Activated T-helper 1 cell treated with anti-CD3 and anti-CD28 coated beads, Interleukin-12 subunit alpha, Interleukin-12 subunit beta, Interleukin-2, Interleukin-4 antibody, amounts not matched to agents 30 ng/mL and 10 ng/mL and 1 ng/mL, durations not matched to agents 14 hours and 24 hours and 36 hours (primary cell): ENCODE results near the gene PROCA1. TPM values are rescaled to one million over a fixed set of nuclear protein-coding genes. Genes with fewer than 3 reads are reported as not detected.
A peak's percentile ranks its signal among the peaks of the same experiment; 100 is the strongest.
"Not testable (repeated sequence)": the region's sequence is repeated elsewhere in the genome, so short reads cannot be mapped to it uniquely, and the experiment has no call there.

Experiments used
- DNase-seq: peaks from one replicate; pipeline ENCODE4 v3.0.0; 2021; ENCODE audit warnings: low spot score
- H3K27ac Mint-ChIP-seq: one replicate; pipeline ENCODE4 v1.8.0; 2021; ENCODE audit warnings: mild to moderate bottlenecking, mixed read lengths
- H3K27me3 Mint-ChIP-seq: one replicate; pipeline ENCODE4 v1.8.0; 2022; ENCODE audit warnings: mild to moderate bottlenecking, moderate library complexity, mixed read lengths; ENCODE audit not compliant: insufficient read depth
- H3K36me3 Mint-ChIP-seq: one replicate; pipeline ENCODE4 v1.8.0; 2021; ENCODE audit warnings: low read depth, mixed read lengths
- H3K4me1 Mint-ChIP-seq: one replicate; pipeline ENCODE4 v1.8.0; 2021; ENCODE audit warnings: low read depth, mixed read lengths
- H3K4me3 Mint-ChIP-seq: one replicate; pipeline ENCODE4 v1.8.0; 2021; ENCODE audit warnings: mild to moderate bottlenecking, moderate library complexity, mixed read lengths
- H3K9me3 Mint-ChIP-seq: one replicate; pipeline ENCODE4 v1.8.0; 2021; ENCODE audit warnings: mixed read lengths
- intact Hi-C: fragments of 100-400 bp; cut with micrococcal nuclease; formaldehyde crosslinking; loops from one replicate; pipeline ENCODE4 v1.15.1; 2024
- total RNA-seq: library from RNA; stranded (reverse); gene quantifications from 2 replicates; pipeline ENCODE4 v1.2.3, GENCODE V29; 2022

The PROCA1 gene
- total RNA-seq, 1 donor from 2014 or later: 4.4 TPM

GRCh38 chr17:28685366-28685765 is 26.3 kb downstream of the PROCA1 start:
- H3K36me3 Mint-ChIP-seq: peaks cover 68% of the 10 kb centered on the region
- no peak overlapping the region for H3K4me3 Mint-ChIP-seq
- H3K9me3 Mint-ChIP-seq: no peaks in the 10 kb centered on the region
- DNase-seq: no peak
- intact Hi-C loops: no loop called here
- no peaks in the 10 kb centered on the region for H3K4me1 Mint-ChIP-seq
- H3K27me3 Mint-ChIP-seq: no peaks in the 10 kb centered on the region
- H3K27ac Mint-ChIP-seq: no peak overlapping the region

- no peak for DNase-seq
- Mint-ChIP-seq H3K27me3 (no peaks in the 10 kb centered on the region), H3K9me3 (no peaks in the 10 kb centered on the region), H3K4me3 (no peak overlapping the region), H3K36me3 (peaks cover 65% of the 10 kb centered on the region), H3K27ac (no peak overlapping the region), H3K4me1 (no peaks in the 10 kb centered on the region)
- intact Hi-C loops: no loop called here
Observed at GRCh38 chr17:28684963-28685362, 26.7 kb downstream of the PROCA1 start.

- H3K4me1 Mint-ChIP-seq: no peaks in the 10 kb centered on the region
- intact Hi-C loops: no loop called here
- H3K27me3 Mint-ChIP-seq: no peaks in the 10 kb centered on the region
- DNase-seq: no peak
- H3K4me3 Mint-ChIP-seq: no peak overlapping the region
- H3K36me3 Mint-ChIP-seq: peaks cover 55% of the 10 kb centered on the region
- H3K27ac Mint-ChIP-seq: no peak overlapping the region
- H3K9me3 Mint-ChIP-seq: no peaks in the 10 kb centered on the region
Observed at GRCh38 chr17:28682655-28683054, 29.0 kb downstream of the PROCA1 start.

DNA sequence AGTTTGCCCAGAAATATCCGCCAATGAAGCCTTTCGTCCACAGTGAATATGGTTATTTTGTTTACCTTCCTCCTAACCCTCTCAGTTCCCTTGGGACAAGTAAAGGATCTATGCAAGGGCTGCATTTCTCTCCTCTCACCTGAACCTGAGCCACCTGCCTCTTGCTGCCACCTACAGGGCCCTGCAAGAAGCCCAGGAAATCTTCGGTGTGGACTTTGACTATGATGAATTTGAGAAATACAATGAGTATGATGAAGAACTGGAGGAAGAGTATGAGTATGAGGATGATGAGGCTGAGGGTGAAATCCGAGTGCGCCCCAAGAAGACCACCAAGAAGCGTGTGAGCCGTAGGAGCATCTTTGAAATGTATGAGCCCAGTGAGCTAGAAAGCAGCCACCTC is 35.7 kb downstream of the PROCA1 start:
- Mint-ChIP-seq H3K9me3 (no peaks in the 10 kb centered on the region), H3K36me3 (peaks cover 56% of the 10 kb centered on the region), H3K4me1 (no peaks in the 10 kb centered on the region), H3K27me3 (no peaks in the 10 kb centered on the region), H3K4me3 (no peak overlapping the region), H3K27ac (no peak overlapping the region)
- DNase-seq: no peak
- intact Hi-C loops: no loop called here

DNA sequence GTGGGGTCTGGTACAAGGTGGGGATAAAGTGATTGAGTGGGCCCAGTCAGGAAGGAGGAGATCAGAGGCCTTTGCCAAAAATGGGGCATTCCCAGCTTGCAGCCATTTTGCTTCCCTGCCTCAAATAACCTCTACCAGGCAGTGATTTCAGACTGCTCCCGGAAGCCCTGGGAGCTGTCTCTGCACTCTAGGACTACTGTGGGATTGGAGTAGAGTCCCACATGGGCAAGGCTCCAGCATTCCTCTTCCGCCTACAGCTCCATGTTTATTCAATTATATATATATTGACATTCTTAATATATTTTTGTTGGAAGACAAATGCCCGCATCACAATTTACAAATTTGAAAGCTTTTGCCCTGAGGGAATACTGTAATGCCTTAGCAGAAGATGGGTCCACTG is 36.2 kb downstream of the PROCA1 start:
- Mint-ChIP-seq H3K9me3 (no peaks in the 10 kb centered on the region), H3K4me1 (peaks cover under 1% of the 10 kb centered on the region), H3K27me3 (no peaks in the 10 kb centered on the region), H3K36me3 (peaks cover 59% of the 10 kb centered on the region), H3K27ac (no peak overlapping the region), H3K4me3 (no peak overlapping the region)
- intact Hi-C loops: no loop called here
- DNase-seq: no peak

GRCh38 chr17:28669918-28670317 is 41.8 kb downstream of the PROCA1 start:
- H3K27me3 Mint-ChIP-seq: no peaks in the 10 kb centered on the region
- intact Hi-C loops: no loop called here
- H3K27ac Mint-ChIP-seq: no peak overlapping the region
- DNase-seq: no peak
- H3K4me3 Mint-ChIP-seq: no peak overlapping the region
- H3K4me1 Mint-ChIP-seq: peaks cover 31% of the 10 kb centered on the region
- no peaks in the 10 kb centered on the region for H3K9me3 Mint-ChIP-seq
- H3K36me3 Mint-ChIP-seq: peaks cover 50% of the 10 kb centered on the region

- peaks cover 43% of the 10 kb centered on the region for H3K36me3 Mint-ChIP-seq
- no peak overlapping the region for H3K27ac Mint-ChIP-seq
- H3K4me3 Mint-ChIP-seq: no peak overlapping the region
- H3K4me1 Mint-ChIP-seq: peaks cover 50% of the 10 kb centered on the region
- DNase-seq: no peak
- intact Hi-C loops: no loop called here
- H3K27me3 Mint-ChIP-seq: no peaks in the 10 kb centered on the region
- no peaks in the 10 kb centered on the region for H3K9me3 Mint-ChIP-seq
Observed at GRCh38 chr17:28667870-28668269, 43.8 kb downstream of the PROCA1 start.

- H3K4me3 Mint-ChIP-seq: no peak overlapping the region
- H3K27ac Mint-ChIP-seq: no peak overlapping the region
- peaks cover 61% of the 10 kb centered on the region for H3K4me1 Mint-ChIP-seq
- intact Hi-C loops: no loop called here
- no peaks in the 10 kb centered on the region for H3K27me3 Mint-ChIP-seq
- no peaks in the 10 kb centered on the region for H3K9me3 Mint-ChIP-seq
- no peak for DNase-seq
- peaks cover 32% of the 10 kb centered on the region for H3K36me3 Mint-ChIP-seq
Observed at GRCh38 chr17:28665994-28666393, 45.7 kb downstream of the PROCA1 start.

GRCh38 chr17:28663723-28664122 is 48.0 kb downstream of the PROCA1 start:
- H3K4me1 Mint-ChIP-seq: peaks cover 67% of the 10 kb centered on the region
- no peaks in the 10 kb centered on the region for H3K27me3 Mint-ChIP-seq
- peaks cover 38% of the 10 kb centered on the region for H3K36me3 Mint-ChIP-seq
- DNase-seq: no peak
- no peaks in the 10 kb centered on the region for H3K9me3 Mint-ChIP-seq
- intact Hi-C loops: loop anchor here (5.0 kb wide), 2 partner anchors 91 to 289 kb away; partner anchors contain the start of genes PHF12 and PIGS
- H3K4me3 Mint-ChIP-seq: peak overlapping the region; percentile 100
- H3K27ac Mint-ChIP-seq: peak overlapping the region; percentile 99

DNA sequence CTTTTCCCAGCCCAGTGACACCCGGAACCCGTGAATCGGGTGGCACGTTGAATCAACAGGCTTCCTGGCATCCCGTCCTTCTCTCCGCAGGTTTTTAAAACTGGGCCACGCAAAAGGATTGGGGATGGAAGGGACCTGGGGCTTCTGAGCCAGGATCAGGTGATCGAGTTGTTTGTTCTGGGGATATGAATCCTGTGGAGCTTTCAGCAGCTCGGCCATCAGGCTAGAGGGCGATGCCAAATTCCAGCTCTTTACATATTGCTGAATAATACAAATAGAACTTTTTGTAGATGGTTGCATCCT is 49.2 kb downstream of the PROCA1 start:
- peak overlapping the region; percentile 99 for H3K27ac Mint-ChIP-seq
- peaks cover 55% of the 10 kb centered on the region for H3K4me1 Mint-ChIP-seq
- H3K36me3 Mint-ChIP-seq: peaks cover 38% of the 10 kb centered on the region
- H3K4me3 Mint-ChIP-seq: peak overlapping the region; percentile 100
- H3K27me3 Mint-ChIP-seq: no peaks in the 10 kb centered on the region
- no peak for DNase-seq
- intact Hi-C loops: loop anchor here (1.0 to 5.0 kb wide), 4 partner anchors 17 to 290 kb away; partner anchors contain the start of genes BLTP2, PHF12, PIGS and PROCA1
- H3K9me3 Mint-ChIP-seq: no peaks in the 10 kb centered on the region

- intact Hi-C loops: loop anchor here (1.0 to 5.0 kb wide), 5 partner anchors 17 to 290 kb away; partner anchors contain the start of genes BLTP2, PHF12, PIGS and PROCA1
- Mint-ChIP-seq H3K27ac (peak within 1 kb of the TSS; percentile 99), H3K36me3 (peaks cover 37% of the 10 kb centered on the region), H3K9me3 (no peaks in the 10 kb centered on the region), H3K4me1 (peaks cover 53% of the 10 kb centered on the region), H3K27me3 (no peaks in the 10 kb centered on the region), H3K4me3 (peak within 1 kb of the TSS; percentile 100)
- DNase-seq: peak; percentile 90
Observed at GRCh38 chr17:28661635-28662526, 49.8 kb downstream of the PROCA1 start, which contains the start of the genes SDF2 and SUPT6H. TSS of gene SDF2 (minus strand) at chr17:28661906. CDS start at chr17:28661876, 30 bp downstream. TSS of gene SUPT6H (plus strand) at chr17:28662205. CDS start at chr17:28673402, 11,197 bp downstream.

DNA sequence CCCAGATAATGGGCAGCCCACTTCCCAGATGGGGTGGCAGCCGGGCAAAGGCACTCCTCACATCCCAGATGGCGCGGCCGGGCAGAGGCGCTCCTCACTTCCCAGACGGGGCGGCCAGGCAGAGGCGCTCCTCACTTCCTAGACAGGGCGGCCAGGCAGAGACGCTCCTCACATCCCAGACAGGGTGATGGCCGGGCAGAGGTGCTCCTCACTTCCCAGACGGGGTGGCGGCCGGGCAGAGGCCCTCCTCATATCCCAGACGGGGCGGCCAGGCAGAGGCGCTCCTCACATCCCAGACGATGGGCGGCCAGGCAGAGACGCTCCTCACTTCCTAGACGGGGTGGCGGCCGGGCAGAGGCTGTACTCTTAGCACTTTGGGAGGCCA is 52.2 kb downstream of the PROCA1 start:
- H3K9me3 Mint-ChIP-seq, H3K27ac Mint-ChIP-seq, intact Hi-C loops, DNase-seq, H3K27me3 Mint-ChIP-seq, H3K4me3 Mint-ChIP-seq: not testable (repeated sequence)
- Mint-ChIP-seq H3K4me1 (peaks cover 39% of the 10 kb centered on the region), H3K36me3 (peaks cover 32% of the 10 kb centered on the region)

DNA sequence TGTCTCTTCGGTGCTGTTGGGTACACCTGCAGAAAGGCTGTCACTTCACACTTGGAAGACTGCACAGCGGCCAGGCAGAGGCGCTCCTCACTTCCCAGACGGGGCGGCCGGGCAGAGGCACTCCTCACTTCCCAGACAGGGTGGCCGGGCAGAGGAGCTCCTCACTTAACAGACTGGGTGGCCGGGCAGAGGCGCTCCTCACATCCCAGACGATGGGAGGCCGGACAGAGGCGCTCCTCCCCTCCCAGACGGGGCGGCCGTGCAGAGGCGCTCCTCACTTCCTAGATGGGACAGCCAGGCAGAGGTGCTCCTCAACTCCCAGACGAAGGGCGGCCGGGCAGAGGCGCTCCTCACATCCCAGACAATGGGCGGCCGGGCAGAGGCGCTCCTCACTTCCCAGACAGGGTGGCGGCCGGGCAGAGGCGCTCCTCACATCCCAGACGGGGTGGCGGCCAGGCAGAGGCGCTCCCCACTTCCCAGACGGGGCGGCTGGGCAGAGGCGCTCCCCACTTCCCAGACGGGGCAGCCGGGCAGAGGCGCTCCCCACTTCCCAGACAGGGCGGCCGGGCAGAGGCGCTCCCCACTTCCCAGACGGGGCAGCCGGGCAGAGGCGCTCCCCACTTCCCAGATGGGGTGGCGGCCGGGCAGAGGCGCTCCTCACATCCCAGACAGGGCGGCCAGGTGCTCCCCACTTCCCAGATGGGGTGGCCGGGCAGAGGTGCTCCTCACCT is 52.8 kb downstream of the PROCA1 start:
- H3K27ac Mint-ChIP-seq, intact Hi-C loops, H3K4me3 Mint-ChIP-seq, H3K9me3 Mint-ChIP-seq, DNase-seq, H3K27me3 Mint-ChIP-seq: not testable (repeated sequence)
- Mint-ChIP-seq H3K36me3 (peaks cover 29% of the 10 kb centered on the region), H3K4me1 (peaks cover 35% of the 10 kb centered on the region)
